NCI-H345 treated with DMSO at 0.1 percent for 48 hours (cell line): ENCODE data around the gene CYP39A1.
A peak's percentile ranks its signal among the peaks of the same experiment; 100 is the strongest.
"Not testable (repeated sequence)": the region's sequence is repeated elsewhere in the genome, so short reads cannot be mapped to it uniquely, and the experiment has no call there.

ENCODE experiments used
- DNase-seq: peaks from one replicate; lab custom pipeline; 2025; ENCODE audit not compliant: unreplicated experiment; lab: John Stamatoyannopoulos, UW

CYP39A1 gene

GRCh38 chr6:46651006-46651405 is 1.6 kb downstream of the CYP39A1 start:
- no peak for DNase-seq

GRCh38 chr6:46648869-46649492 is 3.6 kb downstream of the CYP39A1 start:
- no peak for DNase-seq

GRCh38 chr6:46648108-46648507 is 4.5 kb downstream of the CYP39A1 start:
- not testable (repeated sequence) for DNase-seq

- DNase-seq: no peak
Measured at GRCh38 chr6:46645265-46645664, 7.4 kb downstream of the CYP39A1 start.

GRCh38 chr6:46642928-46643751 is 9.5 kb downstream of the CYP39A1 start:
- DNase-seq: no peak

GRCh38 chr6:46638650-46639049 is 14.0 kb downstream of the CYP39A1 start:
- DNase-seq: no peak

- no peak for DNase-seq
Measured at GRCh38 chr6:46637933-46638332, 14.7 kb downstream of the CYP39A1 start.

GRCh38 chr6:46637145-46637544 is 15.5 kb downstream of the CYP39A1 start:
- no peak for DNase-seq

- no peak for DNase-seq
Measured at GRCh38 chr6:46635462-46635861, 17.2 kb downstream of the CYP39A1 start.

GRCh38 chr6:46632053-46632452 is 20.6 kb downstream of the CYP39A1 start:
- no peak for DNase-seq

GRCh38 chr6:46629691-46630090 is 22.9 kb downstream of the CYP39A1 start:
- no peak for DNase-seq

GRCh38 chr6:46628976-46629375 is 23.6 kb downstream of the CYP39A1 start:
- DNase-seq: no peak

GRCh38 chr6:46628498-46628897 is 24.1 kb downstream of the CYP39A1 start:
- DNase-seq: no peak

GRCh38 chr6:46626976-46627375 is 25.6 kb downstream of the CYP39A1 start:
- no peak for DNase-seq

GRCh38 chr6:46626228-46626909 is 26.2 kb downstream of the CYP39A1 start:
- peak; percentile 24 for DNase-seq

GRCh38 chr6:46618726-46619125 is 33.9 kb downstream of the CYP39A1 start:
- no peak for DNase-seq

- DNase-seq: no peak
Measured at GRCh38 chr6:46612645-46613044, 40.0 kb downstream of the CYP39A1 start.

- DNase-seq: no peak
Measured at GRCh38 chr6:46610862-46611553, 41.6 kb downstream of the CYP39A1 start.

GRCh38 chr6:46606338-46606737 is 46.3 kb downstream of the CYP39A1 start:
- peak; percentile 65 for DNase-seq

- no peak for DNase-seq
Measured at GRCh38 chr6:46605091-46605797, 47.4 kb downstream of the CYP39A1 start.

GRCh38 chr6:46598215-46598614 is 54.4 kb downstream of the CYP39A1 start:
- DNase-seq: no peak
